Measurements from ENCODE around the gene DMXL1.
"Not testable (repeated sequence)": the region's sequence is repeated elsewhere in the genome, so short reads cannot be mapped to it uniquely, and the experiment has no call there.

DMXL1 gene

GRCh38 chr5:119118000-119118399 lies 47.1 kb downstream of the DMXL1 start:
- in situ Hi-C loops (cut with HindIII; ENCODE audit: low pct_unique_long_range_greater_than_20kb, low sequenced_read_pairs) = no loop called here
- no peak for DNase-seq (ENCODE audit: low read depth in 1 of 2, low spot score in 1 of 2)
- TF ChIP-seq JUND (IDR thresholded peaks at IDR 0.05; ENCODE audit: low read depth) = no peak

- TF ChIP-seq JUND (IDR thresholded peaks at IDR 0.05; ENCODE audit: low read depth) = no peak
- no peak for DNase-seq (ENCODE audit: low read depth in 1 of 2, low spot score in 1 of 2)
- in situ Hi-C loops (cut with HindIII; ENCODE audit: low pct_unique_long_range_greater_than_20kb, low sequenced_read_pairs) = no loop called here
Measured at GRCh38 chr5:119120893-119121292, 50.0 kb downstream of the DMXL1 start.

GRCh38 chr5:119122474-119122873 lies 51.6 kb downstream of the DMXL1 start:
- in situ Hi-C loops (cut with HindIII; ENCODE audit: low pct_unique_long_range_greater_than_20kb, low sequenced_read_pairs); DNase-seq (ENCODE audit: low read depth in 1 of 2, low spot score in 1 of 2): not testable (repeated sequence)

- DNase-seq (ENCODE audit: low read depth in 1 of 2, low spot score in 1 of 2) = no peak
- TF ChIP-seq JUND (IDR thresholded peaks at IDR 0.05; ENCODE audit: low read depth) = no peak
- in situ Hi-C loops (cut with HindIII; ENCODE audit: low pct_unique_long_range_greater_than_20kb, low sequenced_read_pairs) = no loop called here
Measured at GRCh38 chr5:119123280-119123679, 52.4 kb downstream of the DMXL1 start.

GRCh38 chr5:119129770-119130169 lies 58.9 kb downstream of the DMXL1 start:
- in situ Hi-C loops (cut with HindIII; ENCODE audit: low pct_unique_long_range_greater_than_20kb, low sequenced_read_pairs) = no loop called here
- TF ChIP-seq JUND (IDR thresholded peaks at IDR 0.05; ENCODE audit: low read depth) = no peak
- no peak for DNase-seq (ENCODE audit: low read depth in 1 of 2, low spot score in 1 of 2)

GRCh38 chr5:119131530-119132304 lies 60.8 kb downstream of the DMXL1 start:
- DNase-seq (ENCODE audit: low read depth in 1 of 2, low spot score in 1 of 2) = no peak

GRCh38 chr5:119135743-119136142 lies 64.9 kb downstream of the DMXL1 start:
- DNase-seq (ENCODE audit: low read depth in 1 of 2, low spot score in 1 of 2); in situ Hi-C loops (cut with HindIII; ENCODE audit: low pct_unique_long_range_greater_than_20kb, low sequenced_read_pairs): not testable (repeated sequence)

More at GRCh38 chr5:119131530-119132304, 60.8 kb downstream of the DMXL1 start:
- no peak for TF ChIP-seq JUND (IDR thresholded peaks at IDR 0.05; ENCODE audit: low read depth)
- in situ Hi-C loops (cut with HindIII; ENCODE audit: low pct_unique_long_range_greater_than_20kb, low sequenced_read_pairs) = no loop called here

GRCh38 chr5:119136666-119137318 lies 65.9 kb downstream of the DMXL1 start:
- in situ Hi-C loops (cut with HindIII; ENCODE audit: low pct_unique_long_range_greater_than_20kb, low sequenced_read_pairs) = no loop called here
- DNase-seq (ENCODE audit: low read depth in 1 of 2, low spot score in 1 of 2) = no peak
- no peak for TF ChIP-seq JUND (IDR thresholded peaks at IDR 0.05; ENCODE audit: low read depth)

- no peak for DNase-seq (ENCODE audit: low read depth in 1 of 2, low spot score in 1 of 2)
- in situ Hi-C loops (cut with HindIII; ENCODE audit: low pct_unique_long_range_greater_than_20kb, low sequenced_read_pairs) = no loop called here
Measured at GRCh38 chr5:119153629-119154028, 82.7 kb downstream of the DMXL1 start.

GRCh38 chr5:119158144-119158543 lies 87.3 kb downstream of the DMXL1 start:
- in situ Hi-C loops (cut with HindIII; ENCODE audit: low pct_unique_long_range_greater_than_20kb, low sequenced_read_pairs) = no loop called here
- TF ChIP-seq JUND (IDR thresholded peaks at IDR 0.05; ENCODE audit: low read depth) = no peak
- no peak for DNase-seq (ENCODE audit: low read depth in 1 of 2, low spot score in 1 of 2)

More at GRCh38 chr5:119153629-119154028, 82.7 kb downstream of the DMXL1 start:
- TF ChIP-seq JUND (IDR thresholded peaks at IDR 0.05; ENCODE audit: low read depth) = no peak

- DNase-seq (ENCODE audit: low read depth in 1 of 2, low spot score in 1 of 2) = no peak
- no peak for TF ChIP-seq JUND (IDR thresholded peaks at IDR 0.05; ENCODE audit: low read depth)
- in situ Hi-C loops (cut with HindIII; ENCODE audit: low pct_unique_long_range_greater_than_20kb, low sequenced_read_pairs) = no loop called here
Measured at GRCh38 chr5:119161430-119161829, 90.5 kb downstream of the DMXL1 start.

GRCh38 chr5:119166026-119166425 lies 95.1 kb downstream of the DMXL1 start:
- no peak for DNase-seq (ENCODE audit: low read depth in 1 of 2, low spot score in 1 of 2)
- in situ Hi-C loops (cut with HindIII; ENCODE audit: low pct_unique_long_range_greater_than_20kb, low sequenced_read_pairs) = no loop called here
- no peak for TF ChIP-seq JUND (IDR thresholded peaks at IDR 0.05; ENCODE audit: low read depth)

- DNase-seq (ENCODE audit: low read depth in 1 of 2, low spot score in 1 of 2) = no peak
- in situ Hi-C loops (cut with HindIII; ENCODE audit: low pct_unique_long_range_greater_than_20kb, low sequenced_read_pairs) = no loop called here
- no peak for TF ChIP-seq JUND (IDR thresholded peaks at IDR 0.05; ENCODE audit: low read depth)
Measured at GRCh38 chr5:119168401-119168800, 97.5 kb downstream of the DMXL1 start.

Measured in T47D (cell line).